Bronchial epithelial cell (primary cell): ENCODE measurements around the gene ACOD1. TPM values are rescaled to one million over a fixed set of nuclear protein-coding genes. Genes with fewer than 3 reads are reported as not detected.
A peak's percentile ranks its signal among the peaks of the same experiment; 100 is the strongest.

Source experiments
- DNase-seq: peaks from one replicate; pipeline ENCODE4 v3.0.0-alpha.2; 2010; ENCODE audit warnings: low read depth
- FAIRE-seq: peaks from 2 replicates; lab custom pipeline; 2011; peaks lifted over from hg19 to GRCh38; lab: Jason Lieb, UNC
- H3K27me3 ChIP-seq: 2 replicates; pipeline ENCODE4 v1.5.1; 2011; ENCODE audit warnings: low read length; ENCODE audit not compliant: control insufficient read depth, insufficient read depth
- H3K36me3 ChIP-seq: 2 replicates; pipeline ENCODE4 v1.5.1; 2011; ENCODE audit warnings: low read length; ENCODE audit not compliant: control insufficient read depth, insufficient read depth
- H3K4me3 ChIP-seq: 2 replicates; pipeline ENCODE4 v1.5.1; 2011; ENCODE audit warnings: mild to moderate bottlenecking, low read depth, low read length, control low read depth
- total RNA-seq: library from RNA; depleted of rRNA; stranded (reverse); fragments of >200 nt; gene quantifications from 2 replicates; pipeline ENCODE4 v1.2.1, GENCODE V29; 2014
- TF ChIP-seq, protein P1 (sequence below): IDR thresholded peaks from 2 replicates; pipeline ENCODE4 v1.5.1; 2011; ENCODE audit warnings: mild to moderate bottlenecking, moderate library complexity, low read length, control low read depth, inconsistent platforms; ENCODE audit not compliant: insufficient read depth, severe bottlenecking

ACOD1 gene
- total RNA-seq, 1 donor from 2014 or later: not detected

DNA sequence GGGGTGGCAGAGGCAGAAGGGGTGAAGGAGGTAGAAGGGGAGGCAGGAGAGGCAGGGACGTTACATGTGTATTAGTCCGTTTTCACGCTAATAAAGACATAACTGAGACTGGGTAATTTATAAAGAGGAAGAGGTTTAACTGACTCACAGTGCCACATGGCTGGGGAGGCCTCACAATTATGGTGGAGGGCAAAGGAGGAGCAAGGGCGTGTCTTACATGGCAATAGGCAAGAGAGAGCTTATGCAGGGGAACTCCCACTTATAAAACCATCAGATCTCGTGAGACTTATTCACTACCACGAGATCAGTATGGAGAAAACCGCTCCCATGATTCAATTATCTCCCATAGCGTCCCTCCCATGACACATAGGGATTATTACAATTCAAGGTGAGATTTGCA is 19.0 kb upstream of the ACOD1 start:
- Histone ChIP-seq H3K4me3 (no peak overlapping the region), H3K27me3 (no peaks in the 10 kb centered on the region), H3K36me3 (no peaks in the 10 kb centered on the region)
- TF ChIP-seq, protein P1, sequence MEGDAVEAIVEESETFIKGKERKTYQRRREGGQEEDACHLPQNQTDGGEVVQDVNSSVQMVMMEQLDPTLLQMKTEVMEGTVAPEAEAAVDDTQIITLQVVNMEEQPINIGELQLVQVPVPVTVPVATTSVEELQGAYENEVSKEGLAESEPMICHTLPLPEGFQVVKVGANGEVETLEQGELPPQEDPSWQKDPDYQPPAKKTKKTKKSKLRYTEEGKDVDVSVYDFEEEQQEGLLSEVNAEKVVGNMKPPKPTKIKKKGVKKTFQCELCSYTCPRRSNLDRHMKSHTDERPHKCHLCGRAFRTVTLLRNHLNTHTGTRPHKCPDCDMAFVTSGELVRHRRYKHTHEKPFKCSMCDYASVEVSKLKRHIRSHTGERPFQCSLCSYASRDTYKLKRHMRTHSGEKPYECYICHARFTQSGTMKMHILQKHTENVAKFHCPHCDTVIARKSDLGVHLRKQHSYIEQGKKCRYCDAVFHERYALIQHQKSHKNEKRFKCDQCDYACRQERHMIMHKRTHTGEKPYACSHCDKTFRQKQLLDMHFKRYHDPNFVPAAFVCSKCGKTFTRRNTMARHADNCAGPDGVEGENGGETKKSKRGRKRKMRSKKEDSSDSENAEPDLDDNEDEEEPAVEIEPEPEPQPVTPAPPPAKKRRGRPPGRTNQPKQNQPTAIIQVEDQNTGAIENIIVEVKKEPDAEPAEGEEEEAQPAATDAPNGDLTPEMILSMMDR: no peak
- DNase-seq: no peak
- no peak for FAIRE-seq

DNA sequence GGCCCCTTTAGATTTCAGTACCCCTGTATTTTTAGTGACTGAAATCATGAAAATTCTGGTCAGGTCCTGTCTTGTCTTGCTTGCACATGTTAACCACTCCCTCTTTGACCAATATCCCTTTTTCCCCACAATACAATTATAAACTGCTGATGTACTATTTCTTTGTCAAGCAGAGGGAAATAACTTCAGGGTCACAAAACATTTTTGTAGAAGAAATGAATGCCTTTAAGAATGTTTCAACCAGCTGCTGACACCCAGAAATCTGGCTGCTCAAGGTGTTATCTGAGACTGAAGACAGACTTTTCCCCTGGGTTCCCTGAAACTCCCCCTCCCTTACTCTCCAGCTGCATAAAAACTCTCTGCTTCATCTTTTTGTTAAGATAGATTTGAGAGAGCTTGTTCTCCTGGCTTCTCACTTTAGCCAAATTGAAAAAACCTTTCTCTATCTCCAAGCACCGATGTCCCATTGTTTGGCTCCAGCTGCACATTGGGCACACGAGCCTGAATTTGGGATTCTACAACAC is 18.4 kb upstream of the ACOD1 start:
- H3K4me3 ChIP-seq: no peak overlapping the region
- no peak for FAIRE-seq

DNA sequence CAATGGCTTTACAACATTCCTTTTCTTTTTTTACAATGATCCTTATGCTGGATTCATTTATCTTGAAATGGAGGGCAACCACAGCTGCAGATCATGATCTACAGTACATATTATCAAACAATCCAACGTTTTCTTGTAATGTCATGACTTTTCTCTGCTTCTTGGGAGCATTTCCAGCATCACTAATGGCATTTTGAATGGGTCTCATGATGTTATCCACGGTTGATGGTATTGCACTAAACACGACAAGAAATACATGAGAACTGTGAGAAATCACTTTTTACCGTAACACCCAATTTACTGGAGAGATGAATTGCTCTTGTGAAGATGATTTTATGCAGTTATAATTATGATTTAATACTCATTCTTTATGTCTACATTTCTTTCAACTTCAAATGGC is 16.2 kb upstream of the ACOD1 start:
- no peaks in the 10 kb centered on the region for H3K27me3 ChIP-seq
- H3K4me3 ChIP-seq: no peak overlapping the region
- TF ChIP-seq, protein P1: no peak
- FAIRE-seq (no peak), DNase-seq (no peak)
- H3K36me3 ChIP-seq: no peaks in the 10 kb centered on the region

More for the DNA sequence above, 18.4 kb upstream of the ACOD1 start:
- Histone ChIP-seq H3K27me3 (no peaks in the 10 kb centered on the region), H3K36me3 (no peaks in the 10 kb centered on the region)
- DNase-seq: peak; percentile 49
- TF ChIP-seq, protein P1: no peak

DNA sequence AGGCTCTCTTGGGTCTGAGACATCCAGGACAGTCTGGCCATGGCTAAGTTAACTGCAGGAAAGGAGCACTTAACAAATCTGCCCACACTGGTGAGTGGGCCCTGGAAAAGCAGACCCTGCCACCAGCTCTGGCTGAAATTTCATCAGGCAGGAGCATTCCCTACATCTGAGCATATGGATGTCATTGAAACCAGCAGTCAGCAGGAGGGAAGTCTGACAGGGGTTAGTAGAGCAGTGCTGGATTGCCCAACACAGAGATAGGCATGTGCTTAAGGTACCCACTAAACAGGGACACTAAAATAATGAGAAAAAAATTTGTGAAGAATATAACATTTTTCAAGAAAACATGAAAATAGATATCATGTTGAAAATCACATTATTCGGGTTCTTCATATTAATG is 13.6 kb upstream of the ACOD1 start:
- DNase-seq: no peak
- Histone ChIP-seq H3K27me3 (no peaks in the 10 kb centered on the region), H3K36me3 (no peaks in the 10 kb centered on the region), H3K4me3 (no peak overlapping the region)
- TF ChIP-seq, protein P1: no peak
- no peak for FAIRE-seq

DNA sequence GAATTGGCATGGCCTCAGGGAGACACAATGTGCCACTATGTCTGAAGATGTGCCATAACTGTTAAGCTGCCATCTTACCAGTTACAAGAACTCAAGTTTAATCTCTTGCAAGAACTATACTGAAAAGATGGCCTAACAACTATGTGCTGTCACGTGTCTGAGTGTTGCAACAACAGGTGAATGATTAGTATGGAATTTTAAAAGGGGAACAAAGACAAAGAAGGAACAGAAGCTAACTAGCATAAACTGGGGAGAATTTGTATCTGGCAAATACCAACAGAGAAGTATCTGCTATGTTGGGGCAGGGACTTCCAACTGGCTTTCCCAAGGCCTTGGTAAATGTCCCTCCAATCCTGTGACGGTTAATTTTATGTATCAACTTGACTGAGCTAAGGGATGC is 11.5 kb upstream of the ACOD1 start:
- TF ChIP-seq, protein P1: no peak
- DNase-seq (peak; percentile 63), FAIRE-seq (no peak)
- H3K27me3 ChIP-seq: no peaks in the 10 kb centered on the region
- no peaks in the 10 kb centered on the region for H3K36me3 ChIP-seq
- no peak overlapping the region for H3K4me3 ChIP-seq

DNA sequence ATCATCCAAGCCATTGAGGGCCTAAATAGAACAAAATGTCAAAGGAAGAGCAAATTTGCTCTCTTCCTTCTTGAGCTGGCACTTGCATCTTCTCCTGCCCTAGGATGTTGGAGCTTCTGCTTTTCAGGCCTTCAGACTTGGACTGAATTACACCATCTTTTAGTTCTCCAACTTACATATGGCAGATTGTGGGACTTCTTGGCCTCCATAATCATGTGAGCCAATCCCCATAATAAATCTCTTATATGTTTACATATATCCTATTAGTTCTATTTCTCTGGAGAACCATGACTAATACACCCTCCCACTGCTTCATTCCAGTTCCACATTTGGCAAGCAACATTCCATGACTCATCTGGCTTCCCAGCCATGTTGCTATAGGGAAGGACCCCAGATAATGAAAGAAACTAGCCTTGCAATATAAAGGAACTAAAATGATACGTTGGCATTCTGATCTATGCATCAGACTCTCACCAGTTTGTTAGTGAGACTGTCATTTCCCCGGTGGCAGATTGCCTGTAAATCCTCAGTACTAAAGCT is 11.0 kb upstream of the ACOD1 start:
- no peak for FAIRE-seq
- peak; percentile 98 for DNase-seq

More for the DNA sequence above, 11.0 kb upstream of the ACOD1 start:
- TF ChIP-seq, protein P1: no peak
- H3K4me3 ChIP-seq: no peak overlapping the region
- H3K27me3 ChIP-seq: no peaks in the 10 kb centered on the region
- no peaks in the 10 kb centered on the region for H3K36me3 ChIP-seq
